NCI-H2227 treated with DMSO at 0.1 percent for 48 hours (cell line): ENCODE data around the gene LZIC.
"Not testable (repeated sequence)": the region's sequence is repeated elsewhere in the genome, so short reads cannot be mapped to it uniquely, and the experiment has no call there.

Source experiments
- DNase-seq: peaks from one replicate; lab custom pipeline; 2025; lab: John Stamatoyannopoulos, UW

The LZIC gene

DNA sequence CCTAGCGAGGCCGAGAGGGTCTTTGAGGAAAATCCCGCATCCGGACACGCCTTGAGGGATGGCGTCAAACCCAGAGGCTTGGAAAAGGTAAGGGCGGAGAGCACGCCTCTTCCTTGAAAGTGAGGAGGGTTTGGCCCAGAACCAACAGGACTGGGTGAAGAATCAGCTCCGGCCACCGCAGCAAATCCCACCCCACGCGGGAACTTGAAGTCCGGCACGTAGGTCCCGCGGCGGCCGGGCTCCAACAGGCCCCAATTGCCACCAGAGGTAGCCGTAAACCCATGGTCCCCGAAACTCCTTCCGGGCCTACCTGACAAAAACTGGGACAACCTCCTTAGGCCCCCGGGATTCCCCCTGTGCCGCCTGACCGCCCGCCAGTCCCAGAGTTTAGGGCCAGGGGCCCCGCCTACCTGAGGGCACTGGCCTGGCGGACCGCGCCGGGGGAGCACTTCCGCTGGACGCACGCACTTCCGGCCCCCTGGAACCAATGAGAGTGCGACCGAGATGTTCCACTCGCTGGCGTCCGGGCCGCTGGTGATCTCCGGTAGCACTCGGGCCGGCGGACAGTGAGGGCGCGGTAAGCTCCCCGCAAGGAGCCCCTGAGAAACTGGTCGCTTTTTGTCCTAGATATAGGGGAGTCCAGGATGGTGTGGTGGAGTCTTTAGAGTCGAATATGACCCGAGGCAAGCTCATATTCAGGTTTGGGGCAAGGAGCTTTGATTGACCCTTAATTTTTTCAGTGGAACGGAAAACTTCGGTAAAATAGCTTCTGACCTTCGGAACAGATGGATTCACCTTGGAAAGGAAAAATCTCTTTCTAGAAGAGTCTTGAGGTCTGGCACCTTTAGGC is at the start of gene LZIC, which contains the start of gene NMNAT1:
Gene LZIC, minus strand, starts transcription at position 453 of the 850 bp plus-strand sequence. CDS start 6,772 bp downstream, outside the sequence.
Gene NMNAT1, plus strand, starts transcription at position 537 of the 850 bp plus-strand sequence. CDS start 28,599 bp downstream, outside the sequence.
- peak; percentile 90 for DNase-seq

DNA sequence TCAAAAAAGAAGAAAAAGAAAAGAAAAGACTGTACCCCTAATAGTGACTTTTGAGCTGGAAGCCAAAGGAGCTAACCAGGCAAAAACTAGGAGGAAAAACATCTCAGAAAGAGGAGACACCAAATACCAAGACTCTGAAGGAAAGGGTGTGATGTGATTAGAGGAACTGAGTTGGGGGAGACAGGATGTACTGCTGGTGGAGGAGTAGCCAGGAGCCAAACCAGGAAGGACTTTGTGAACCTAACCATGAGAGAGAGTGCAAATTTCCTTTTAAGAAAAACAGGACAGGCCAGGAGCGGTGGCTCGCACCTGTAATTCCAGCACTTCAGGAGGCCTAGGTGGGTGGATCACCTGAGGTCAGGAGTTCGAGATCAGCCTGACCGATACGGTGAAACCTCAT is 49.7 kb upstream of the LZIC start:
- DNase-seq: no peak

DNA sequence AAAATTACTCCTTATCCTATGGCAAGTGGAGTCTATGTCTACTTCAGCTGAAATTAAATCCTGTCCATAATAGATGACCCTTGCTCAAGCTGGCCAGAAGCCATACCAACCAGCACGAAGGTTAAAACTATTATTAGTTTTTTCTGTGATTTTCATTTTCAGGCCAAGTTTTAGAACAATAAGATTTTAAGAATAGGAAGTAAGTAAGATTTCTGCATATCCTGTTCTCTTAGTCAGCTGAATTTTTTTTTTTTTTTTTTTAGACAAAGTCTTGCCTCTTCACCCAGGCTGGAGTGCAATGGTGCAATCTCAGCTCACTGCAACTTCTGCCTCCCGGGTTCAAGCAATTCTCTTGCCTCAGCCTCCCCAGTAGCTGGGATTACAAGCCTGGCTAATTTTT is 47.8 kb upstream of the LZIC start:
- no peak for DNase-seq

DNA sequence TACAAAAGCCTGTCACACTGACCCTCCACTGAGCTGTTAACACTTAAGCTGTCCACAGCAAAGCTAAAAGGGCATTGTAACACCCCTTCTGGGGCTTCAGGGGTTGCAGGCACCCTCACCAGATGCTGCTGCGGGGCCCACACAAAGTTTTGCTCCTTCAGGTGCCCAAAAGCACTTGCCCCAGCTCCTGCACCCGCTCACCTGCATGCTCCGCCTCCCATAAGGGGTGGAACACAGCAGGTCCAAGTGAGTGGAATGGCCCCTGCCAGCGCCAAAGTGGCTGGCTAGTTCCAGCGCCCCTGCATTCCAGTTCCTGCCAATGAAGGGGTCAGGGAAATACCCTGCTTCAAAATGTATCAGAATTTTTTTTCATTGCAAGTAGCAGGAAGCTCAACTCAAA is 46.6 kb upstream of the LZIC start:
- DNase-seq: no peak

DNA sequence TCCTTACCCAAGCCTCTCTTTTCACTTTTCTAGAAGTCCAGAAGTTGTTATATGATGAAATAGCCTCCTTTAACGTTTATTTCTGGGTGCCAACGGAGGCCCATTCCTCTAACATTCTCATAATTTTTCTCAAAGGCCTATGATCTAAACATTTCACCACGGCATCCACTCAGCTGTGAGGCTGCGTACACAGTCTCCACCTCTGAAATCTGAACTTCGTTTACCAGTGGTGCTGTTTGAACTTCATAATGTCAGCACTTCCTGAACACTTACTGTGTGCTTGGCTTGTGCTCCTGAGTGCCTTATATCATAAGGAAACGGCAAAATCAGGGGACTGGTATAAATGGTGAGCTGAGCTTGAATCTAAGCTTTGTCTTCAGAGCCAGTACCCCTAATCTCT is 41.8 kb upstream of the LZIC start:
- no peak for DNase-seq

DNA sequence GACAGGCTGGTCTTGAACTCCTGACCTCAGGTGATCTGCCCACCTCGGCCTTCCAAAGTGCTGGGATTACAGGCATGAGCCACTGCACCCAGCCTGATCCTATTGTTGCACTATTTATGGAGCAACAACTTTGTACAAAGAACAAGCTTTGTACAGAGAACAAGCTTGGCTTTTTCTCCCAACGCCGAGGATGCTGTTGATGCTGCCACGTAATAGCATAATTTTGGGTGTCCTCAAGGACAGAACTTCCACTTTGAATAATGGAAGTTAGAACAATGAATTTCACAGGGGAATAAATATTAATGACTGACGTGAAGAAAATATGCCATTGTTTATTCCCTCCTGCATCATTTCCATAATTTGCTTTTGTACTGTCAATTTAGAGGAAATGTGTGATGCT is 41.1 kb upstream of the LZIC start:
- DNase-seq: no peak

DNA sequence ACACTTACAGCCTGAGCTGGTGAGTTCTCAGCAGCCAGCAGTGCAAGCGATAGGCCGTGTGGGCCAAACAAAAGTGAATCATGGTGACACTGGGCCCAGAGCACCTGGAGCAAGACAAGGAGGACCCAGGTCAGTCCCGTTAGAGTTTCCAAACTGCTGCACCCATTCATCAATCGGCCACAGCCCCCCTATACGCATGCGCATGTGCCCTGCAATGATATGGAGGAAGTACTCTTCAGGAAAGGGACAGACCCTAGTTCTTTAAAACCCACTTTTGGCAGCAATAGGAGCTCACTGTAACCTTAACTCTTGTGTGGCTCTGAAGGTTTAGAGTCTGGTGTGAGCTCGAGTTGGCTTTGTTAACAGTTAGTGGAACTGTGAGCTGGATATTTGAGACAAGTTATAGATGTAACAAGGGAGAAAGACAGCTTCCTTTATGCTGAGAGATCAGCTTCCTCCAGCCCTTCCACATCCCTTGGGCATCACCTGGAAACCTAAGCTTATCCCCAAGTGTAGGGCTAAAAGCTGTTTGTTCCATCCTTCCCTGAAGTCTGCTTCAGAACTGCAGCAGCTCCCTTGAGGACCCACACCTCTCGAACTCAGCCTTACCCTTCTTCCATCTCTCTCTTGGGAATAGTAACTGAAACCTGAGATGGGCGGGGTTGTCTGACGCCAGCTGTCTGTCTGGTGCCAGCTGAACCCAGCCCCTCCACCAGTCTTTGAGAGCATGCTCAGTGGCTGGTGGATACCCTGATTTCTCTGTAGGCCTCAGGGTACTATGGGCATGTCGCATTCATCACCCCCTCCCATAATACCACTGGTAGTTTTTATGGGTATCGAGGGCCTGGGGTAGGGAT is 17.7 kb upstream of the LZIC start:
- peak; percentile 38 for DNase-seq

DNA sequence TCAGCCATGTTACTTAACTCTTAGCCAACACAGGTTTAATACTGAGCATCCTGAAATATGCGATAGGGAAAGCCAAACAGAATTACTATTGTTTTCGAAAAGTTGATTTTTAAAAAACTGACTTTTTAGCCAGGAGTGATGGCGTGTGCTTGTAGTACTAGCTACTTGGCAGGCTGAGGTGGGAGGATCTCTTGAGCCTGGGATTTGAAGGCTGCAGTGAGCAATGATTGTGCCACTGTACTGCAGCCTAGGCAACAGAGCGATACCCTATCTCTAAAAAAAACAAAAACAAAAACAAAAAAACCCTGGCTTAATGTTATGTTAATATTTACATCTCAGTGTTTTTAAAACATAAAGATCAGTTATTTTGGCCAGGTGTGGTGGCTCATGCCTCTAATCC is 16.8 kb upstream of the LZIC start:
- DNase-seq: no peak

DNA sequence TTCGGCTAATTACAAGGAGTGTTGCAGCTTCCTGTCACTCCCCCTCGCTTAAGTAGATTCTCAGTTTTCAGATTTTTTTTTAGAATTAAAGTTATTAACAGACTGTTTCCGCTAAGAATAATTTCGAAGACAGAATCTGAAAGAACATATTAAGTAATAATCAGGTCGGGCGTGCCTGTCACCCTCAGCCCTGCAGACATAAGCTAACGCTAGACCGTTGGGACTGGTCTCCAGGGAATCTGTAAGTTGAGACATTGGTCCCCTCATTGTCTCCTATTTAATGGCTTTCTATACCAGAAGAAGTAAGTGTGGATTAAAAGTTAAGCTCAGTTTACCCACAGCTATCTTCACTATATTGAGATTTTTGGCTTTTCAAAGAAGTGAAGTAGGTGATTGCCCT is 14.5 kb upstream of the LZIC start:
- DNase-seq: no peak

DNA sequence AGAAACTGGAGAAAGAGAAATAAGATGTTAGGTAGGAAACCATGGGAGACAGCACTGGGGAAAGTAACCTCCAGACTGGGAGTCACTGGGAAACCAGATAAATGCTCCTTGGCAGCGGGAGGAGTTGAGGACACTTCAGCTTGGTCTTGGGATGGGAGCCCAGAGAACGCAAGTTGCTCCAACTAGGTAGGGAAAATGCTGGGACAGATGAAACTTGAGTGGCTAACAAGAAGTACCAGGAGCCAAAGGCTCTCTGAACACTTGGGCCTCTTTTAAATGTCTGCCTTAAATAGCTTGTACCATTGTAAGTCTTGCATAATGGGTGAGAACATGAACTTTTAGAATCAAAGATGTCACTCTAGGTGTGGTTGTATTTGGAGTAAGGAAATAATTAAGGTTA is 3.1 kb upstream of the LZIC start:
- no peak for DNase-seq

DNA sequence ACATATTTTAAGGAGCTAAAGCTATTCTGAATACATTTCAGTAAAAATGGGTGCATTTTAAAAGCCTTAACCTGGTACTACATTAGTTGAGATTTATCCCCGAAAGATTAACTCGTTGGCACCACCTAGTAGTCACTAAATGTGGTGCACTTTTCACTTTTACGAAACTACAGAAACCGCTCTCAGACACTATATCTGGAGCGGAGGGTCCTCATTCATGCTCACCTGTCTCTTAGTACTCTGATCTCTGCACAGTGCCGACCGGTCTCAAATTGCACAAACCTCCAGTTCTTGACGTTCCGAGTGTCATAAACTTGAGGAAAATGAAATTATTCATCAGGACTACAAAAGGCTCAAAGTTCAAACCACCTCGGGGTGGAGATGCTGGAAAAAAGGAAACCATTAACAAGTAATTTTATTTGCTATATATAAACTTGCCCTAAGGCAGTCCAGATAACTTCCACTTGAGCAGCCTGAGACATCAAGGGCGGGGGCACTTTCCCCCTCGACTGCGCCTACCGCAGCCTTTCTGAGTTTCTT is 722 bp downstream of the LZIC start:
- DNase-seq: peak; percentile 58

DNA sequence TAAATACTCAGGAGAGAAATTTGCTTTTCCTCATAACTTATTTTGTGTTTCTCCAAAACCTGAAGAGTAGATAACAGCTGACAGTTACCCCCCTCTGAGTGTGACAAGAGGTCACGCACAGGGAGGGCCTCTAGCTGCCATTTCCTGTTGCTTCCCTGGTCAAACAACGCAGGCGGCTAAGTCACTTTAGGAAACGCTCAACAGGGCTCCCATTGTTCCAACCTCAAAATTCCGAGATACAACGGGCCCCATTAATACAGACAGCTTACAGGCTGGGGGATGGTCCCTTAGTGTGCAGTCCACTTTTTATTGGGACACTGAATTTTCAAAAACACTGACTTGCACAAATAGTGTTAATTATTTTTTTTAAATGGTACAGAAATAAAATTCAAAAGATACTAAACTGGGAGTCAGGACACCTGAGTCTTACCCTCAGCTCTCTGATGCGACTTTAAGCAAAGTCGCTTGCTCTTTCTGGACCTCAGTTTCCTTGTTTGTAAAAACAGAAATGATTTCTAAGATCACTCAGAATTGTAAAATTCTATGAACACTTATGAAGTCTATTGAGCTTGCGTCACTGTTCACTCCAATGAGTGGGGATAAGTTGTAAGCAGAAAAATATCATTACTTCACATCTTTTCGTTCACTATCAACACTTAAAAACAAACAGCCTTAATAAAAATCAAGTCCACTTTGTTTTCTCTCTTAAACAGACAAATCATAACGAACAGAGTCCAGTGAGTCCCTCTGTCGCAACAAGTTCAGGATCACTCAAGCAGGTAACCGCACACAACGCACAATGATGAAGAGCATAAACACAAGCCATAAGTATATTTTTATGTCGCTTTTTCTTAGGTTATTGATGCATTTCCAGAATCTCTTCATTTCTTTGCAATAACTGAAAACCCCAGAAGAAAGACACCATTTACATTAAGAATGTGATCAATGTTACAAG is 13.5 kb downstream of the LZIC start:
- no peak for DNase-seq

DNA sequence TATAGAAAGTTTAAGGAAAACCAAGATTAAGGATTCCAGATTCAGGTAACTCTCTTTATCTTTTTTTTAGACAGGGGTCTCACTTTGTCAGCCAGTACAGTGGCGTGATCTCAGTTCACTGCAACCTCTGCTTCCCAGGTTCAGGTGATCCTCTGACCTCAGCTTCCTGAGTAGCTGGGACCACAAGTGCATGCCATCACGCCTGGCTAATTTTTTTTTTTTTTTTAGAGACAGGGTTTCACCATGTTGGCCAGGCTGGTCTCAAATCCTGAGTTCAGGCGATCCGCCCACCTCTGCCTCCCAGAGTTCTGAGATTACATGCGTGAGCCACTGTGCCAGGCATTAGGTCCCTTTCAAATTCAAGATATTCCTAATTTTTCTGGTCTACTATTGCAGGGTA is 15.9 kb downstream of the LZIC start:
- DNase-seq: no peak

DNA sequence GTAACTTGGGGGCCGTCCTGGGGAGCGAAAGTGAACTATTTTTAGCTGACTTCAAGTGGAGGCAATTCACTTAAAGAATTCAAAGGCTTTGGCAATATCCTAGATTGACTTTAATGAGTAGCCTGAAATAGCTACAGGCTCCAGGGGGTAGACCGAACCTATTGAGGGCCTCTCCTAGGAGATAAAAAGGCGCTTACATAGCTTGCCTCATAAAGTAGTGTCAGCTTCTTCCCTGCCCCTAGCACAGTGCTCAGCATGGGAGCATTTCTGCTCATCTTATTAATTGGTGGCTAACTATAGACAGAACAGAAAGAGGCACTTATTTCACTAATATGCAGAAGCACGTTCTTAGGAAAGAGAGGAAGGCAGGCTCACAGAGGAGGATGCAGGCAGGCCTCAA is 20.8 kb downstream of the LZIC start:
- peak; percentile 81 for DNase-seq

DNA sequence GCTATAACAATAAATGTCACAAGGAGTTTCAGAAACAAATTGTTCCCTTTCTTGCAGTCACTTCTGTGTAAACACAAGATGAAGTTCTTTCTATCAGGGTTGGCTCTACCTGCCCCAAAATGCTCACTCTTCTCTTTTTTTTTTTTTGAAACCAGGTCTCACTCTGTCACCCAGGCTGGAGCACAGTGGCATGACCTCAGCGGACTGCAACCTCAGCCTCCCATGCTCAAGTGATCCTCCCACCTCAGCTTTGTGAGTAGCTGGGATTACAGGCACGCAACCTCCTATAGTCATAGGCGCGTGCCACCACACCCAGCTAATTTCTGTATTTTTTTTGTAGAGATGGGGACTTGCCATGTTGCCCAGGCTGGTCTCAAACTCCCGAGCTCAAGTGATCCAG is 22.6 kb downstream of the LZIC start:
- no peak for DNase-seq

DNA sequence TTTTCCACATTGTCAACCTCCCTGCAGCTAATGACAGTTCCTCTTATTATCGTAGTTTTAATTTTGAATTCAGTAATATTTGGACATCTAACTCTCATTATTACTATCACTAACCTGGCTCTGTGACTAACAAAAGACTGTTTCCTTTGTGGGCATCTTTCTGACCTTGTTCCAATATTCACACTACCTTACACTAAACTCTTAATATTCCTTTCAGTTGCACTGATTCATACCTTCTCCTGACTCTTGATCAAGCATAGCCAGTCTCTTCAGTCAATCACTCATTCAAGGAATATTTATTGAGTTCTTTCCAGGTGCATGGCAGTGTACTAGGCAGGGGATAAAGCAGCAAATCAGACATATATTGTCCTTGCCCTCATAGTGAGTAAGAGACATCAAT is 25.3 kb downstream of the LZIC start:
- no peak for DNase-seq

DNA sequence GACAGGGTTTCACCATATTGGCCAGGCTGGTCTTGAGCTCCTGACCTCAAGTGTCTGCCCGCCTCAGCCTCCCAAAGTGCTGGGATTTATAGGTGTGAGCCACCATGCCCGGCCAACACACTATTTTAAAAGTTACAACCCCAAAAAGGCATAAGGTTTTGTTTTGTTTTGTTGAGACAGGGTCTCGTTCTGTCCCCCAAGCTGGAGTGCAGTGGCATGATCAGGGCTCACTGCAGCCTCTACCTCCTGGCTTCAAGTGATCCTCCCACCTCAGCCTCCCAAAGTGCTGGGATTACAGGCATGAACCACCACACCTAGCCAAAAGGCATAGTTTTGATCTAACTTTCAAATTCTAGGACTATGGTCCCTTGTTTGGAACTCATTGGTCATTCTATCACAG is 25.7 kb downstream of the LZIC start:
- not testable (repeated sequence) for DNase-seq

DNA sequence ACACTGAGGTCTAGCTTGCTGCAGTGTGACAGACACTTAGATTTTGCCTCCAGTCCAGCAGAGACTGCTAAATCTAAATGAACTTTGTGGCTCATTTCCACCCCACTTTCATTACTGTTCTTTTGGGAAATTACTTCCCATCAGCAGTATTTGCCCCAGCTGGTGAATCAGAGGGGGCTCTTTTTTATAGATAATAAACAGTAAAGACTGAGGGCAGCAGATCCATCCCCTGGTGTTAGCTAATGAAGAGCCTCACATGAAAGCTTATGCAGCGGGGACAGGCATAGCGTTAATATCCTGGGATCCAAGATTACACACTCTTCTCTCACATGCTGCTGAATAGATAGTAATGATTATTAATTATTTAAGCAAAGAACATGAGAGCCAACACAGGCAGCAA is 26.7 kb downstream of the LZIC start:
- DNase-seq: no peak

DNA sequence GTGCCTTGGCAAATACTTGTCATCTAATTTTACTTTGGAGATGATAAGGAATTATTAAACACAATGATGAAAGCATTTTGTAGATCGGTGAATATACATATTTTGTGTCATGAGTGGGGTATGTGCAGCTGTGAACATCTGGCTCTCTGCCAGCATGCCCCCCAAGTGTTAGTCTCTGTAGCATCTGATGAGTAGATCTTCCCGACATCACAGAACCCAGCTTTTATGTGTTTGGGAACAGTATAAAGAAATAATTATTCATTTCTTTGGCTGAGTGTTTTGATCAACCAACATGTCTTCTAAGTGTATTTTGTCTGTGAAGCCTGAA is 28.6 kb downstream of the LZIC start:
- no peak for DNase-seq

DNA sequence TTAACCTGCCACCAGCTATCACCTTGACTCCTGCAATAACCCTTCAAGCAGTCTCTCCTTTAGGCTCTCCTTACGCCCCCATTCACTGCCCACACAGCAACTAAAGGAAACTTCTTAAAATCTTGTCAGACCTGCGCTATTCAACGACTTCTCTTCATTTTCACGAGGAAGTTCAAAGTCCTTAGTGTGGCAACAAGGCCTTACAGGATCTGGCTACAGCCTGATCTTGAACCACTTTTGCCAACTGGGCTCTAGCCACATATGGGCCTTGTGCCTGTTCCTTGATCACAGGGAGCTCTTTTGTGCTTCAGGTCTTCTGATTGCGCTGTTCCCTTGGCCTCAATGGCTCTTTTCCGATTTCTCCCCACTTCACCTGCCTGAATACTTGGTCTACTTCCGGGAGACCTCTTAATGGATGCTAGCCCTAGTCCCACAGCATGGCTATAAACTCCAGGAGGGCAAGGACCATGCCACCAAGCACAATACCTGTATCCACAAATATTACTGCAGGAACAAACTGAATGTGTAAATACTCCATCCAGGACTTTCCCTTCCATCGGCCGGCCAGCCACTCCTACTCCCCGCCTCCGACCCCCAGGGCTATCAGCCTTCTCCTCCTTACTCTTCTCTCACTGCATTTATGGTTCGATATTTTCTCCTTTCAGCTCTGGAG is 30.8 kb downstream of the LZIC start:
- DNase-seq: no peak
